22Rv1 (cell line): ENCODE results near the gene CEP192.
"Not testable (repeated sequence)": the region's sequence is repeated elsewhere in the genome, so short reads cannot be mapped to it uniquely, and the experiment has no call there.

ENCODE experiments used
- H3K27ac ChIP-seq: fragments of 450-650 bp; 2 replicates; pipeline ENCODE4 v1.5.1; 2017
- ZFX ChIP-seq: fragments of 450-650 bp; IDR thresholded peaks from 2 replicates; pipeline ENCODE4 v1.6.1; 2017; ENCODE audit warnings: antibody characterized with exemption, borderline replicate concordance
- TF ChIP-seq, protein P1 (sequence below): fragments of 450-650 bp; IDR thresholded peaks from 2 replicates; pipeline ENCODE4 v1.5.1; 2017; ENCODE audit warnings: mild to moderate bottlenecking

The CEP192 gene

DNA sequence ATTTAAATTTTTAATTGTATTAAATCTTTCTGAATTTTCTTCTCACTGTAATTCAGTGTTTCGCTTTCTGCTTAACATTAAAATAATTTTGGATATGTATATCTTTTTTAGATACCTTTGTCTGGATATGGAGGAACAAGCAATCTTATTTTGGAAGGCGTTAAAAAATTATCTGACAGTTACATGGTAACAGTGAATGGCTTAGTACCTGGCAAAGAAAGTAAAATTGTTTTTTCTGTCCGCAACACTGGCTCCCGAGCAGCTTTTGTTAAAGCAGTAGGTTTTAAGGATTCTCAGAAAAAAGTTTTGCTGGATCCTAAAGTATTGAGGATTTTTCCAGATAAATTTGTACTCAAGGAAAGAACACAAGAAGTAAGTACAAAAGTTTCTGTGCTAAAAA, 95.7 kb downstream of the CEP192 start:
- TF ChIP-seq ZFX, result no peak
- TF ChIP-seq, protein P1, sequence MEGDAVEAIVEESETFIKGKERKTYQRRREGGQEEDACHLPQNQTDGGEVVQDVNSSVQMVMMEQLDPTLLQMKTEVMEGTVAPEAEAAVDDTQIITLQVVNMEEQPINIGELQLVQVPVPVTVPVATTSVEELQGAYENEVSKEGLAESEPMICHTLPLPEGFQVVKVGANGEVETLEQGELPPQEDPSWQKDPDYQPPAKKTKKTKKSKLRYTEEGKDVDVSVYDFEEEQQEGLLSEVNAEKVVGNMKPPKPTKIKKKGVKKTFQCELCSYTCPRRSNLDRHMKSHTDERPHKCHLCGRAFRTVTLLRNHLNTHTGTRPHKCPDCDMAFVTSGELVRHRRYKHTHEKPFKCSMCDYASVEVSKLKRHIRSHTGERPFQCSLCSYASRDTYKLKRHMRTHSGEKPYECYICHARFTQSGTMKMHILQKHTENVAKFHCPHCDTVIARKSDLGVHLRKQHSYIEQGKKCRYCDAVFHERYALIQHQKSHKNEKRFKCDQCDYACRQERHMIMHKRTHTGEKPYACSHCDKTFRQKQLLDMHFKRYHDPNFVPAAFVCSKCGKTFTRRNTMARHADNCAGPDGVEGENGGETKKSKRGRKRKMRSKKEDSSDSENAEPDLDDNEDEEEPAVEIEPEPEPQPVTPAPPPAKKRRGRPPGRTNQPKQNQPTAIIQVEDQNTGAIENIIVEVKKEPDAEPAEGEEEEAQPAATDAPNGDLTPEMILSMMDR, result no peak
- H3K27ac ChIP-seq, result no peak overlapping the region

DNA sequence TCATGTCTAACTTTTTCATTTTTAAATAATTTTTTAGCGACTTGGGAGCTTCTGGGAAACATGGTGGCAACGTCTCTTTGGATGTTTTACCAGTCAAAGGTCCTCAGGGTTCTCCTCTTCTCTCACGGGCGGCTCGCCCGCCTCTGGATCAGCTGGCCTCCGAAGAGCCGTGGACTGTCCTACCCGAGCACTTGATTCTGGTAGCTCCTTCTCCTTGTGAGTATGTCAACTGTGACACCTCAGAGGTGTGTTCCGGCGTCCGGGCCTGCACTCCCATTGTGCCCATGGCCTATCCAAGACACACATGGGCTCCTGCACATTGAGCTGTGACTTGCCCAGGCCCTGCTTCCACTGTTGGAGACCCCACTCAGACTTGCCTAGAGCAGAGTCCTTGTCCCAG, 104.3 kb downstream of the CEP192 start:
- no peak for TF ChIP-seq ZFX
- TF ChIP-seq, protein P1, result no peak
- H3K27ac ChIP-seq, result no peak overlapping the region

DNA sequence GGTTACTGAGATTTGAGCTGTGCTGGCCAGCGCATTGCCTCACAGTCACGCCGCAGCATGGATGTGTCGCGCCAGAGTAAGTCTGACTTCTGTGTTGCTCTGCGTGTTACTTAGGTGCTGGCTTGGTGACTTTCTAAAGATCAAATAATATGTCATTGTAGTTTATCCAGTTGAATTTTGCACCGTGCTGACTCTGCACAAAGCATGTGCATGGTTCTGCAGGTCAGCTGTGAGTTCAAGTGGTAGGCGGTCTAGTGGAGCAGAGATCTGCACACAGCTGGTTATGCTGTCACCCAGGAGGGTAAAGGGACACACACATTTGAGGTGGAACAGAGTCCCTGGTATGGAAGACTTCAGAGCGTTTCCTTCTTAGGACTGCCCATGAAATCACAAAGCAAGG, 105.1 kb downstream of the CEP192 start:
- no peak for TF ChIP-seq ZFX
- TF ChIP-seq, protein P1, result no peak
- H3K27ac ChIP-seq, result no peak overlapping the region

DNA sequence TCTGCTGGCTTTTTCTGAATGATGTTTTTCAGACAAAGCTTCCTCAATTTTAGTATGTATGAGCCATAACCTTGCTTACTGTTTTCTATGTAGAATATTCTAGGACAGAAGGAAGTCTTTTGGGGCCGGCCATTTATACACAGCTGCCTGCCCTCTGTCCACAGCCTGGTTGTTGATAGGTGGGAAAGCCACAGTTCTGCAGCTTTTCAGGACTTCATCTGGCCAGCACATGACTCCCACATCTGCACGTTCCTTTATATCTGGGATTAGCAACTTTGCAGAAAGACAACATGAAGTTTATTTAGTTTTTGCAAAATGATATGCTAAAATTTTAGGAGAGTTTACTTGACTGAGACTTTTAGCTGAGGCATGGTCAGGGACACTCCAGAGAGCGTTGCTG, 105.6 kb downstream of the CEP192 start:
- TF ChIP-seq, protein P1, result no peak
- TF ChIP-seq ZFX, result no peak
- H3K27ac ChIP-seq, result no peak overlapping the region

DNA sequence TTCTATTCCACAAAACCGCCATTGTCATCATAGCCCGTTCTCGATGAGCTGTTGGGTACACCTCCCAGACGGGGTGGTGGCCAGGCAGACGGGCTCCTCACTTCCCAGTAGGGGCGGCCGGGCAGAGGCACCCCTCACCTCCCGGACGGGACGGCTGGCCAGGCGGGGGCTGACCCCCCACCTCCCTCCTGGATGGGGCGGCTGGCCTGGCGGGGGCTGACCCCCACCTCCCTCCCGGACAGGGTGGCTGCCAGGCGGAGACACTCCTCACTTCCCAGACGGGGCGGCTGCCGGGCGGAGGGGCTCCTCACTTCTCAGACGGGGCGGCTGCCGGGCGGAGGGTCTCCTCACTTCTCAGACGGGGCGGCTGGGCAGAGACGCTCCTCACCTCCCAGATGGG, 106.9 kb downstream of the CEP192 start:
- H3K27ac ChIP-seq, result not testable (repeated sequence)

DNA sequence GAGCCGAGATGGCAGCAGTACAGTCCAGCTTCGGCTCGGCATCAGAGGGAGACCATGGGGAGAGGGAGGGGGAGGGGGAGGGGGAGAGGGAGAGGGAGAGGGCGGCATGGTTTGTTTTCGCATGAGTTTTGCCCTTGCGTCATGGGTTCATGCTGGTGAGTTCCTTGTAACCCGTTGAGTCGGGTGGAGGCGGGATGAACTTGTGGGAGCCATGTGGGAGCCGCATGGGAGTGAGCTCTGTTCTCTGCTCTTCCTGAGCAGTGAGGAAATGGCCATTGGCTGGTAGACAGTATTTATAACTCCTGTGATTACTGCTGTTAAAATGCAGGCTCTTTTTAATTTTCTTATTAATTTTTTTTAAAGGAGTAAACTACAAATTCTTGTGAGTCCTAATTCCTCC, 108.0 kb downstream of the CEP192 start:
- TF ChIP-seq, protein P1, result no peak
- TF ChIP-seq ZFX, result no peak
- no peak overlapping the region for H3K27ac ChIP-seq

DNA sequence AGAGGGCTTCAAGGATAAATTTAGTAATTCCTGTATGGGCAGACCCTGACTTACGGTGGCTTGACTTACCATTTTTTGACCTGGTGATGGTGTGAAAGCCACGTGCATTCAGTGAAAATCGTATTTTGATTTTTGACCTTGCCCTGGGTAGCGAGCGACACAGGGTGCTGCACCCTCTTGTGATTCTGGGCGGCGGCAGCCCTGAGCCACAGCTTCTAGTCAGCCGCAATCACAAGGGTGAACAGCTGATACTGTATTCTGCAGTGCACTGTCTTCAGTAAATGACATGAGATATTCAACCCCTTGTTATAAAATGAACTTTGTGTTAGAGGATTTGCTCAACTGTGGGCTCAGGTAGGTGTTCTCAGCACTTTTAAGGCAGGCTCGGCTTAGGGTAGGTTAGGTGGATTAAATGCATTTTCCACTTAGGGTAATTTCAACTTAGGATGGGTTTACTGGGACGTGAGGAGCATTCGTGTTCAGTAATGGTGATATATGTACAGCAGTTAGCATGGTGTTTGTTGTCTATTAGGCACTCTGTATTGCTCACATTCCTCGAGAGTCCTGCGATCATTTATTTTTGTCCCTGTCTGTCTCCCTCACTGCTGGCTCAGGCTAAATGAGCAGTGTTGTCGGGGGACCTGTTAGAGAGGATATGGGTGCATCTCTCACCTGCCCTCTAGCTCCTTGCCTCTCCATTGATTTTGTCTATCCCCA, 109.9 kb downstream of the CEP192 start:
- TF ChIP-seq ZFX, result no peak
- TF ChIP-seq, protein P1, result no peak
- H3K27ac ChIP-seq, result no peak overlapping the region

DNA sequence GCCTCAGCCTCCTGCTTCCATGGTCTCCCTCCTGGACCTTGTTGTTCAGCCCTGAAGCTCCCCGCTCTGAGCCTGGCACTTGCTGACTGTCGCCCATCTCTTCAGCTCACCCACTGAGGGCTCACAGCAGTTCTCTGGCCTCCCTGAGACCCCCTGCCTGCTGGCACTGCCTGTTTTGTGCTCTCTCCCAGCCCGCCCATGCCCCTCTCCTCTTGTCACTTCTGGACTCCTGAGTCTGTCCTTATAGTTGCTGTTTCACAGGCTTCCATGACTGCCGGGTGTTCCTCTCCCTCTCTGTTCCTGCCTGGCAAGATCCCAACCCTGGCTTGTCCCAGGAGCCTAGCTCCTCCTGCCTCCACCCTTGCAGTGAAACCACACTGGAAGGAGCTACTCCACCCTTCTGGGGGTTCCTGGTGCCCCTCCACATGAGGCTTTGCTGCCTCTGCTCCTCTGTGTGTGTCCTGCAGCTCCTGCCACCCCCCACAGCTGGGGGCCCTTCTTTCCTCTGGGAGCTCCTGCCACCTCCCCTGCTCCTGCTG, 110.6 kb downstream of the CEP192 start:
- H3K27ac ChIP-seq, result no peak overlapping the region
- no peak for TF ChIP-seq ZFX
- TF ChIP-seq, protein P1, result no peak
